Uterus (tissue), 2 donors: ENCODE data around the gene TOP1.

ENCODE experiments used
- CTCF ChIP-seq, 4 experiments: fragments of 200-600 bp in 2 of 4; fragments of 450-650 bp in 2 of 4; sonication (generic) in 2 of 4; IDR thresholded peaks; one replicate each; pipeline ENCODE4 v1.5.1; 2016 to 2019; ENCODE audit warnings: antibody characterized with exemption in 4 of 4, mild to moderate bottlenecking in 2 of 4, moderate library complexity in 1 of 4
- POLR2A ChIP-seq, 2 donors: fragments of 450-650 bp; IDR thresholded peaks; one replicate each; pipeline ENCODE4 v1.6.1; 2016; ENCODE audit warnings: antibody characterized with exemption in 2 of 2, mild to moderate bottlenecking in 1 of 2, moderate library complexity in 1 of 2

- TF ChIP-seq POLR2A (IDR thresholded peaks at IDR 0.05) (no peak), CTCF (IDR thresholded peaks at IDR 0.05) (no peak)
Measured at GRCh38 chr20:41049451-41049850, 20.8 kb downstream of the TOP1 start.
